Tibial artery (tissue), 4 donors: Measurements from ENCODE around the gene NPPC.
A peak's percentile ranks its signal among the peaks of the same experiment; 100 is the strongest.

Source experiments
- DNase-seq, 2 donors: peaks; one replicate each; pipeline ENCODE4 v3.0.0-alpha.2; 2019
- H3K27ac ChIP-seq, 2 donors: fragments of 200-600 bp; sonication (generic) in 1 of 2; 1 replicate in 1 of 2; 2 replicates in 1 of 2; pipeline ENCODE4 v1.5.1; 2018 to 2019; ENCODE audit warnings: mild to moderate bottlenecking in 1 of 2
- H3K27me3 ChIP-seq, 2 donors: fragments of 200-600 bp; sonication (generic) in 1 of 2; one replicate each; pipeline versions ENCODE4 v1.5.1 to v1.6.0; 2016 to 2019
- H3K36me3 ChIP-seq, 3 donors: fragments of 200-600 bp; sonication (generic) in 2 of 3; one replicate each; pipeline ENCODE4 v1.5.1; 2016 to 2019; ENCODE audit warnings: mild to moderate bottlenecking in 2 of 3
- H3K4me1 ChIP-seq, 4 donors: fragments of 200-600 bp; sonication (generic) in 2 of 4; 1 replicate in 3 of 4; 2 replicates in 1 of 4; pipeline ENCODE4 v1.5.1; 2016 to 2019
- H3K4me3 ChIP-seq, 2 donors: fragments of 200-600 bp; sonication (generic) in 1 of 2; 1 replicate in 1 of 2; 2 replicates in 1 of 2; pipeline ENCODE4 v1.5.1; 2018 to 2019; ENCODE audit warnings: mild to moderate bottlenecking in 2 of 2
- H3K9me3 ChIP-seq, 3 donors: fragments of 200-600 bp; sonication (generic) in 1 of 3; one replicate each; pipeline ENCODE4 v1.5.1; 2016 to 2019
- intact Hi-C: fragments of 100-400 bp; cut with DNase I; formaldehyde crosslinking; loops from one replicate; pipeline ENCODE4 v1.15.0; 2023; ENCODE audit warnings: low total_unique reads
- TF ChIP-seq, protein P1 (sequence below), 2 experiments: fragments of 200-600 bp in 1 of 2; fragments of 450-650 bp in 1 of 2; IDR thresholded peaks; one replicate each; pipeline ENCODE4 v1.5.1; 2017 to 2019; ENCODE audit warnings: antibody characterized with exemption in 2 of 2, mild to moderate bottlenecking in 1 of 2, moderate library complexity in 1 of 2

The NPPC gene

DNA sequence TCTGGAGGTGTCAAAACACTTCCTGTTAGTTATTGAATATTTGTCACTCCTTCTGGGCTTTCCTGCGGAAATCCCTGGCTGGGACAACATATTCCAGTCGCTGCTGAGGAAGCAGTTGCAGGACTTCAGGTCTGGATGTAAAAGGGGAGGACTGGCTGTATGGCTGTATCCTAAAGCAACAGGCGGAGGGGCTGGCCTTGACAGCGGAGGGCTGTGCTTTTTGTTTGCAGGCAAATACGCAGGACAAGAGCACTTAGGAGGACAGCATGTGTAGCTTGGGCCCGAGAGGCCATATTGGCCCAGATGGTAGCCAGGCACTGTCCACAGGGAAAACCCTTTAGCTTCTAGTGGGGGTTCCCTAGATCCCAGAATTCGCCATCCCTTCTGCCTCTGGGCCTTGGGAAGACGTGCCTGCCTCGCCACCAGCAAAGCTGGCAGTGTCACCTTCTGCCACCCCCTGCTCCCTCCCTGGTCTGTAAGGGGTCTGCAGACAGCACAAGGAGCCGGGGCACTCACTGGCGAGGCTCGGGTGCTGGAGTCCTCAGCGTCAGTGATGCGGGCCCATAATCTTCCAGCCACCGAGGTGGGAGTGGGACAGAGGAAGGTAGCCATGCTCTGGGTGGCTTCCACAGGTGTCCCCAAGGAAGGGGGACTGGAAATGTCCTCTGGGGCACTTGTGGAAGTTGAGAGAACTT lies 6.7 kb downstream of the NPPC start:
- DNase-seq: peak; percentile 12 to 23
- intact Hi-C loops: no loop called here
- Histone ChIP-seq H3K9me3 (no peaks in the 10 kb centered on the region), H3K4me3 (no peak overlapping the region), H3K4me1 (peaks cover 0 to 4% (median 0%) of the 10 kb centered on the region in 4 donors), H3K27me3 (peaks cover 0 to 46% of the 10 kb centered on the region in 2 donors), H3K27ac (no peak overlapping the region), H3K36me3 (no peaks in the 10 kb centered on the region)
- TF ChIP-seq, protein P1, sequence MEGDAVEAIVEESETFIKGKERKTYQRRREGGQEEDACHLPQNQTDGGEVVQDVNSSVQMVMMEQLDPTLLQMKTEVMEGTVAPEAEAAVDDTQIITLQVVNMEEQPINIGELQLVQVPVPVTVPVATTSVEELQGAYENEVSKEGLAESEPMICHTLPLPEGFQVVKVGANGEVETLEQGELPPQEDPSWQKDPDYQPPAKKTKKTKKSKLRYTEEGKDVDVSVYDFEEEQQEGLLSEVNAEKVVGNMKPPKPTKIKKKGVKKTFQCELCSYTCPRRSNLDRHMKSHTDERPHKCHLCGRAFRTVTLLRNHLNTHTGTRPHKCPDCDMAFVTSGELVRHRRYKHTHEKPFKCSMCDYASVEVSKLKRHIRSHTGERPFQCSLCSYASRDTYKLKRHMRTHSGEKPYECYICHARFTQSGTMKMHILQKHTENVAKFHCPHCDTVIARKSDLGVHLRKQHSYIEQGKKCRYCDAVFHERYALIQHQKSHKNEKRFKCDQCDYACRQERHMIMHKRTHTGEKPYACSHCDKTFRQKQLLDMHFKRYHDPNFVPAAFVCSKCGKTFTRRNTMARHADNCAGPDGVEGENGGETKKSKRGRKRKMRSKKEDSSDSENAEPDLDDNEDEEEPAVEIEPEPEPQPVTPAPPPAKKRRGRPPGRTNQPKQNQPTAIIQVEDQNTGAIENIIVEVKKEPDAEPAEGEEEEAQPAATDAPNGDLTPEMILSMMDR (IDR thresholded peaks at IDR 0.05): no peak

DNA sequence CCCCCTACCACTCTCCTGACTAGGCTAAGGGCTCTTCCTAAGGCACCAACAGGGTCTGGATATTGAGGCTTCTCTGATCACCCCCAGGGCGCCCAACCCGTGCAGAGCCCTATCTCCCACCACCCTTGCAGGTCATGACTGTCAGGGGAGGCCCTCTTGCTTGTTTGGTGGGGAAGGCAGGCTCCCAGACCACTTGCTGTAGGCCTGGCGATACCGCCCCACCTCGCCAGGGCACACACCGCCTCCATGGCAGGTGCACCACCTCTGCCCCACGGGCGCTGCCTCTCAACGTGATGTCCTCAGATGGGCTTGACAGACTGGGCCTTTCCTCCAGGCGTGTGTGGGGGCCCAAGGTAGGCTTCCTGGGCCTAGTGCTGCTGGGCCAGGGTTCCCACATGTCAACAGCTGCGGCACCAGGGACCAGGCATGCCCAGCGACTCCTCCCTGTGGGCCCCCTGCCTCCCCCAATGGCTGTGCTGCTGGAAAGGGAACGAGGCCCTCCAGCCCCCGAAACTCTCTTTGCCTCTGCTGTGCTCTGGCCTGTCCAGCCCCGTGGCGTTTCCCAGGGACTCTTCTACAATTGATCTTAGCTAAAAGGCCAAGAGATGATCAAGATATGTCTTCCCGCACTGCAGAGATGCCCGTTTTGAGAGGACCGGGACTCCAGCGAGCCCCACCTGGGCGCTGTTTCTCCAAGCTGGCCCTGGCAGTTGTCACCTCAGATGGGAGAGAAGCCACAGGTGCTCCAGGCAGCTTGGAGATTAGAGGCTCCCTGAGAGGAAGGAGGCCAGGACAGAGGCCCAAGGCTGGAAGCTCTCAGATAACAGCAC lies 7.5 kb downstream of the NPPC start:
- DNase-seq: peak in 1 of 2 donors; percentile 16
- intact Hi-C loops: no loop called here
- no peaks in the 10 kb centered on the region for H3K9me3 ChIP-seq
- no peak overlapping the region for H3K27ac ChIP-seq
- no peak overlapping the region for H3K4me3 ChIP-seq
- peaks cover 0 to 4% (median 0%) of the 10 kb centered on the region in 4 donors for H3K4me1 ChIP-seq
- TF ChIP-seq, protein P1 (IDR thresholded peaks at IDR 0.05): no peak
- peaks cover 0 to 41% of the 10 kb centered on the region in 2 donors for H3K27me3 ChIP-seq
- H3K36me3 ChIP-seq: no peaks in the 10 kb centered on the region

DNA sequence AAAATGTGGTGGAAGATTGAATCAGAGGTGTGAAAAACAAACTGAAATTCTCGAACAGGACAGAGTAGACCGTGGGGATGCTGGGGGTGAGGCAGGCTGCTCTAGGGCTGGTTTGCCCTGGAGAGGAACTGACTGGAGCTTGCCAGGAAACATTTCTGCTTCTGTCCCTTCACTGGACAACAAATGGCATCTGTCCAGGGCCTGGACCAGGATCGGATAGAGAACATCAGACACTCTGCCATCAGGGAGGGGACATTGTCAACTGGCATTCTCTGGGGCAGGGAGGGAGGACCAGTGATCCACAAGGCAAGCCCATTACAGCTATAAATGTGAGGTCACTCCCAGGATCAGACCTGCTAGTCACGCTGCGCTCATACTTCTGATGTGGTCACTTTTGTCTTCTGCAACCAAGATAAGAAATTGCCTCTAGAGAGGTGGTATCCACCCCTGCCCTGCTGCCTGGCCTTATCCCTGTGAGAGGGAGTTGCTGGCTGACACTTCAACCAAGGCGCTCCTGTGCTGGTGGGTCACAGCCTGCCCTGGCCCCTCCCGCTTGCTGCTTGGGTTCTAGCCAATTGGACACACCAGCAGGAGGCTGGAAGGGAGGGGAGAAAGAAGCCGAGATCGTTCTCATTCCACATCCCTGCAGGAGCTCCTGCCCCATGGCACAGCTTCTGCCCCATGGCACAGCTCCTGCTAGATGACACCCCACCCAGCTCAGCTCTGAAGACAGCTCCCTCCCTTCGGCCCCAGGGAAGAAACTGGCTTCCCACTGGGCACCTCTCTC lies 8.7 kb downstream of the NPPC start:
- H3K9me3 ChIP-seq: no peaks in the 10 kb centered on the region
- H3K27ac ChIP-seq: no peak overlapping the region
- peaks cover 0 to 4% (median 0%) of the 10 kb centered on the region in 4 donors for H3K4me1 ChIP-seq
- no peak for DNase-seq
- H3K36me3 ChIP-seq: no peaks in the 10 kb centered on the region
- intact Hi-C loops: no loop called here
- H3K4me3 ChIP-seq: no peak overlapping the region
- H3K27me3 ChIP-seq: peaks cover 0 to 29% of the 10 kb centered on the region in 2 donors
- TF ChIP-seq, protein P1 (IDR thresholded peaks at IDR 0.05): no peak

DNA sequence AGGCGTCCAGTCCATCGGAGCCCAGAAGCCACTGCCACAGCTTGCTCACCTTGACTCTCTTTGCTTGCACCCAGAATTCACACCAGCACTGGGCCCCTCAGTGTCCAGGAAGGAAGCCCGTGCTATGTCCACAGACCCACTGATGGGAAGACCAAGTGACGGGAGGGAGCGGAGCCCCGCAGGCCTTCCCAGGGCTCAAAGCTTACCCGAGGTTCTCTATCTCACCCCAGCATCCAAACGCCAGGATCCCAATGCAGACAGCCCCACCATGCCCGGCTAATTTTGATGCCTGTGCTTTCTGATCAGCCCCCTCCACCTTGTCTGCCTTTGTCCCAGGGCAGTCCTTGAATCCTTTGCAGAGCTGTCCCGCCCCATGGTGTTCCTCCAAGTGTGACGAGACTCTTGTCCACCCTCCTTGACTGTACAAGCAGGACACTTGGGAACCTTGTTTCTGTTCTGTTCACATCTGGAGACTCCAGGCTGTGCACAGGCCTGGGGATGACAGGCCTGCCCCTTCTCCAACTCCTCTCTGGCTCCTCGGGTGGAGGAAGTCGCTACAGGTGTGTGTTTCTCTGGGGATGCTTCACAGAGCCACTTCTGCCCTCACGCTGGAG lies 12.0 kb downstream of the NPPC start:
- intact Hi-C loops: no loop called here
- Histone ChIP-seq H3K4me3 (no peak overlapping the region), H3K36me3 (no peaks in the 10 kb centered on the region), H3K27me3 (peaks cover 0 to 15% of the 10 kb centered on the region in 2 donors), H3K27ac (no peak overlapping the region), H3K9me3 (no peaks in the 10 kb centered on the region), H3K4me1 (peaks cover 0 to 4% (median 0%) of the 10 kb centered on the region in 4 donors)
- TF ChIP-seq, protein P1 (IDR thresholded peaks at IDR 0.05): no peak
- no peak for DNase-seq

DNA sequence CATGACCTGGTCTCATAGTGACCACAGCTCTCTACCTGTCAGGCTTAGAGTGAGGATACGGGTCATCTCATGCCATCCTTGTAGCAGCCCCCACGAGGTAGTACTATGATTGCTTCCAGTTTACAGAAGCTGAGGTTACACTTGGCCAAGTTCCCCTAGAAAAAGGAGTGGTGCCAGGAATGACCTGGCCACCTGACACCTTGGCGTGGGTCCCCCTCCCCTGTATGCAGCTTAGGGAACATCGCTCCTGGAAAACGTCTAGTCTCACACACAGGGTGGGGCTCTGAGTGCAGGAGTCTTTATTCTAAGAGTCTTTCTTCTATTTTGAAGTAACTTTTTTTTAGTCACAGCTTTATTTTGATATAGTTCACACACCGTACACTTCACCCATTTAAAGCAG lies 14.8 kb downstream of the NPPC start:
- H3K27ac ChIP-seq: no peak overlapping the region
- no peaks in the 10 kb centered on the region for H3K36me3 ChIP-seq
- H3K27me3 ChIP-seq: peaks cover 0 to 3% of the 10 kb centered on the region in 2 donors
- no peaks in the 10 kb centered on the region for H3K4me1 ChIP-seq
- DNase-seq: no peak
- intact Hi-C loops: no loop called here
- H3K4me3 ChIP-seq: no peak overlapping the region
- H3K9me3 ChIP-seq: no peaks in the 10 kb centered on the region
- TF ChIP-seq, protein P1 (IDR thresholded peaks at IDR 0.05): no peak
